ENCODE results near the gene AKAP12.

Gene AKAP12

GRCh38 chr6:151284548-151285017, 44.8 kb downstream of the AKAP12 start:
- DNase-seq: no peak

GRCh38 chr6:151285122-151285521, 45.4 kb downstream of the AKAP12 start:
- no peak for DNase-seq

- DNase-seq: no peak
These were observed 46.4 kb downstream of the AKAP12 start for GRCh38 chr6:151286214-151286613.

DNA sequence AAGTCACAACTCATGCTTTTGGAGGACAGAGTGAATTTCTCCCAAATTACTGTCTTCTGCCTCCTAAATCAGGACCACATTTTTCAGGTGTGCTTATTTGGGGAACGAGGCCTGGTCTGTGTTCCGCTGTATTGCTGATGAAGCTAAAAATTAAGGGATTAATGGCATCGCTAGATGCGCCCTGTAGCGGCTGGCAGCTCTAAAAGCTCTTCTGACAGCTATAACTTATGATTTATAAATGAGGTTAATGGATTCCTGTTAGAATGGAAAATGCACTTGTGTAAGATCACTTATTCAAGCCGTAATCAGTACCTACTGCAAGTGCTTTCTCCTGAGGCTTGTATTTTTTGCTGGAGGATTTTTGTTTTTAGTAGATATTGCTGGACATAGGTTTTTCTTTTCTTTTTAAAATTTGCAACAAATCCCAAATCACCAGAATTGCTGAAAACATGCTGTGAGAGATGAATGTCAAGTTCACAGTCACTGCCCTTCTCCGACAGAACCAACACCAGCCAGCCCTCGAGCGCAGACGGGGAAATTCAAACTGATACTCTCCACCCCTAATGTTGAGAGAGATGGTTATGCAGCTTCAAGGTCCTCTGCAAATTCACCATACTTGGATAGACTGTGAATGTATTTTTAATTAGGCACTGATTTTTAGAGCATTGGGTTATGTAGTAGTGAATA, 49.1 kb downstream of the AKAP12 start:
- no peak for DNase-seq

DNA sequence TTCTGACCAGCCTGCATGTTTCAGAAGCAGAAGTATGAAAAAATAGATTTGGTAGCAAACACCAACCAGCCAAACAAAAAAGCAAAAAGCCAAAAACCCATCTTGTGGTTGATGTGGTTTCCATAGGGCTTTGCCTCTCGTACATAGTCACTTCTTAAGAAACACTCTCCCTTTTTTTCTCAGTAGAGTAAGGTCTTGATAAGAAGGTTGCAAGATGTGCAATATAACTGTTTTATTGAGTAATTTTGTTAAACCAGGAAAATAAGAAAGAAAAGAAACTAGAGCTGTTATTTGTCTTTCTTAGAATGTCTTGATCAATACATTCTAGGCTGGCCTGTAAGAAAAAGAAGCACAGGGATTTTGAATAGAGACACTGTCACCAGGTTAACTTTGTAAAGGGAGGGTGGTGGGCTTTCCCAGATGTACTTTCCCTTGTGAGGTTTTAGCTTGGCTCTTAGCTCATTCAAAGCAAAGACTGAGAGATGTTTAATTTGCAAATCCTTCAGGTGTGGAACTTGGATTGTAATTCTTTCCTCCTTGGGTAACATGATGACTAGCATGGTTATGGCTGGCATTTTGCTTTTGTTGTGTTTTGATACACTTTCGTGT, 49.7 kb downstream of the AKAP12 start:
- no peak for DNase-seq

GRCh38 chr6:151290877-151291721, 51.3 kb downstream of the AKAP12 start:
- DNase-seq: no peak

DNA sequence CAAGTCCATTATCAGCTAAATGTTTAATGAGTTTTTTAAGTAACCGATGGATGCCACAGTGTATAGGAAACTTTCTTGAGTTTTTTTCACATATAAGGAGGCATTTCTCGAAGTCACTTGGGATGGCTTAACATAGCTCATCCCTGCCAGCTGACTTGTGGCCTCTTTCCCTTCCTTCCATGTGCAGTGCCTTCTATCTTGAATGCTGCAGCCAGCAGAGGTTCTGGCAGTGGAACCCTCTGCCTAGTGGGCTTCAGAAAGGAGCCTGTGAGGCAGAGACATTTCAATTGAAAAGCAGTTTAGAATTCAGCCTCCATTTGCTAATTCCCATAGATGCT, 51.9 kb downstream of the AKAP12 start:
- no peak for DNase-seq

- no peak for DNase-seq
These were observed 53.4 kb downstream of the AKAP12 start for GRCh38 chr6:151292974-151293687.

DNA sequence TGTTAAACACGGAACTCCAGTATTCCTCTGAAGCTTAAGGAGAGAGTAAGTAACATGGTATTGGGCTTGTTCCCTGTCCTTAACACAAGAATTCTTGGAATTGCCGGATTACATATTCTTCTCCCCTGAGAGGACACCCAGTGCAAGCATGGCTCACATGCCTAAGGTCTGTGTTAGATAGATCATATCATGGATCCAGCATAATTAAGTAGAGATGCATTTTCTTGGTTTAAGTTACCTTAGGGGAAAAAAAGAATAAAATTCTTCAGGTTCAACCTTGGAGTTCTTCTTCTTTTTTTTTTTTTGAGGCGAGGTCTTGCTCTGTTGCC, 53.9 kb downstream of the AKAP12 start:
- no peak for DNase-seq

DNA sequence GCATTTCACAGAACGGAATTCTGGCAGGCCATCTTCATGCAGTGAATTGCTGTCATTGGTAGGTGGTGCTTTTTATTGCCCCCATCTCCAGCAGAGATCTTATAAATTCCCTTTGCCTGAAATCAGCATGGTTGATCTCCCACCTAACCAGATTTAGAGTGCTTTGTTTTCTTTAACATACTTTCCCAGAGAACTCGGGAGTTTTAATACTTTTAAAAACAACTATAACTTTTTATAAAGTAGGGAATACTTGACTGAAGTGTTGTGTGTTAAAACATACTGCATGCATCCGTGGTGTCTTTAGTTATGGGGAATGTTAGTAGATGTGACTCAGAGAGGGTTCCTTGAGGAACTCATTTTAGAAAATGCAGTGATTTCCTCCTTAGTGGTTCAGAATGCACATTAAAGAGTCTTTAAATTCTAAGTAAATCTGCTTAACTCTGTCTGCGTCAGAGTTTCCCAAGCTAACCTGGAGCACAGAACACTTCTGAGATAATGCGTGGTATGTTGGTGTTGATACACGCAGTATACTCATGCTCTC, 54.9 kb downstream of the AKAP12 start:
- DNase-seq: no peak

GRCh38 chr6:151297886-151298285, 58.1 kb downstream of the AKAP12 start:
- DNase-seq: no peak

DNA sequence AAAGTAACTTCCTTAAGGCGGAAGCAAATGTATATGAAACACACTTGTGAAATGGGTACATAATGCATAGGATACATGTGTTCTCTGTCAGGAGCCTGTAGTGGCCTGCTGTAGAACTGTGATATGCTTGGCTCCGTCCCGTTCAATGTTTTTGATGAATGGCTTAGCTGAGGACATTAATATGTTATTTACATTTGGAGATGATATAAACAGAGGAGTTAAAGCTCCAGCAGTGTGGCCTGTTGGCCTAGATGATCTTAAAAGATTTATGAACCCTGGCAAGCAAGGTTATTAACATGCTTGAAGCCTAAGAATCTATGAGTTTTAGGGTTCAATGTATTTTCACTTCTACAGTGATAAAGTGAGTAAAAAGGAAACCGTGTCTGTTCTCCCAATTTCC, 59.2 kb downstream of the AKAP12 start:
- no peak for DNase-seq

- DNase-seq: no peak
These were observed 60.7 kb downstream of the AKAP12 start for GRCh38 chr6:151300267-151300991.

GRCh38 chr6:151301547-151301946, 61.8 kb downstream of the AKAP12 start:
- DNase-seq: no peak

DNA sequence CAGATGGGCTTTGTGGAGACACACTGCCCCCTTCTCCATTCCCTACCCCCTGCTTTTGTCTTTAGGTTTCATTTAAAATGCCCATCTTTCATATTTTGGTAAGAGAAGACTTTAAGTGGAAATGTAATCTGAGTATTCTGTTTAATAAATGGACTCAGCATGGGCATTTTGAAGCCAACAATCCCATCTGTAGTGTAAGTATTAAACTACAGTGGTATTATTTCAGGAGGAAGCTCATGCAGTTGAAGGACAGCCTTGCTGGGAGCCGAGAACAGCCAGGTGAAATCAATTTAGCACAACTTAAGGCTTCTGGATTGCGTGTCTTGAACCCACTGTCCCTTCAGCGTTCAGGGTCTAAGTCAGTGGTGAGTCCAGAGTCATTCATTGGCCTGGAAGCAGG, 63.5 kb downstream of the AKAP12 start:
- DNase-seq: no peak

- DNase-seq: no peak
These were observed 66.6 kb downstream of the AKAP12 start for GRCh38 chr6:151306269-151306783.

GRCh38 chr6:151307501-151307900, 67.7 kb downstream of the AKAP12 start:
- DNase-seq: no peak

- no peak for DNase-seq
These were observed 69.9 kb downstream of the AKAP12 start for GRCh38 chr6:151309619-151310018.

DNA sequence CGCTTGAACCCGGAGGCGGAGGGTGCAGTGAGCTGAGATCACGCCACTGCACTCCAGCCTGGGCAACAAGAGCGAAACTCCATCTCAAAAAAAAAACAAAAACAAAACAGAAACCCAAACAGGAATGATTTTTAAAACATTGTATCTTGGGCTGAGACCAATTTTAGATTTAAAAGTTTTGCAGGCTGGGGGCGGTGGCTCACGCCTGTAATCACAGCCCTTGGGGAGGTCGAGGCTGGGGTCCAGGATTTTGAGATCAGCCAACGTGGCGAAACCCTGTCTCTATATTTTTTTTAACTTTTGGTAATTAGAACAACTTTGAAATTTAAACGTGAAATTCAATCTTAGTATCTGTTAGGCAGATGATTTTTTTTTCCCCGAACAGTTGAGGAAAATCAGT, 70.5 kb downstream of the AKAP12 start:
- DNase-seq: no peak

DNA sequence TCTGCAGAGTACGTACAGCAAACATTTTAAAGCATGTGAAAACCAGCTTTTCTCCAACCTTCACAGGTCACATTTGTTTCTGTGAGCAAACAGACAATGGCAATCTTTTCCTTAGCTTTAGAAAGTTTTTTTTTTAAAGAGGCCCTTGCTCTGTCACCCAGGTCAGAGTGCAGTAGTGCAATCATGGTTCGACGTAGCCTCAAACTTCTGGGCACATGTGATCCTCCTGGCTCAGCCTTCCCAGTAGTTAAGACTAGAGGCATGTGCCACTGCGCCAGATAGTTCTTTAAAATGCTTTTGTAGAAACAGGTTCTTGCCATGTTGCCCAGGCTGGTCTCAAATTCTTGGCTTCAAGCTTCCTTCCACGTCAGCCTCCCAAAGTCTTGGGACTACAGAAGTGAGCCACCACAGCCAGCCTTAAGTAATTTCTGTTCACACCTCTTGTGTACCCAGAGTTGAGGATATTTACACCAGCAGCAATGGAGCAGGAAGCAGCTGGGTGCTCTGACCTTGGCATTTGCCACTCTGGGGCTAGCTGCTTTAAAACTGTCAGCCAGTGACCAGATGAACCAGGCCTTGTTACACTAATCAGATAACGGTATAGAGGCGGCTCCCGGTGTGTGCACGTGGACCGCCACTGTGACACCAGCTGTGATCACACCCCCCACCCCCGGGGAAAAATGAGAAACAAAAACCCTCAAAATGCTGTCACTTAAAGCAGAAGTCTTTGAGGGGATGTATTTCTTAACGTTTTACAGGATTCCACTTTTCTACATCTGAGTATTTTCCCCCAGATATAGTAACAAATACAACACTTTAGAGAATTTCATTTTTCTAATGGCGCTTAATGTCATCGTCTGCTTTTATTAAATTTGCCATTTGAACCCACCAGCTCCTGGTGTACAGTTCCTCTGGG, 71.3 kb downstream of the AKAP12 start:
- DNase-seq: no peak

DNA sequence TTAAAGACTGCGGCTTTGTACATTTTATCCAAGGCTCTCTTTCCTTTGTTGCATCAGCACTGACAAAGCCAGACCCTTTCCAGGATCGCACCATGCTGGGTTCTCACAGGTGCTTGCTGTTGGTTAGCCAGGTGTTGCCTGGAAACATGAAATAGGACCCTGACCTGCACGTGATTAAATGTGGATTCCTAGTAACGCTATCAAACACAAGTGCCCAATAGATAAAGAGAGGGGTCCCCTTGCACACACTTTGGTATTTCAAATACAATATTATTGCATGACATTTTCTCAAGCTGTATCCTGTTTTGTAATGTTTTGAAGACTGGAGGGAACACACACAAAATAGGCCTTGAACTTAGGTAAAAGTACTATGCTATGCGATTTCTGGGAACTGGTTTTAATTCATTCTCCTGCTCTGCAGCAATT, 73.3 kb downstream of the AKAP12 start:
- DNase-seq: no peak
